HepG2 (cell line): ENCODE measurements around the gene VARS1. TPM values are rescaled to one million over a fixed set of nuclear protein-coding genes. Genes with fewer than 3 reads are reported as not detected.

Experiments used
- BRD4 ChIP-seq: sonication (generic); formaldehyde crosslinking; IDR thresholded peaks from 2 replicates; pipeline ENCODE4 v1.4.0; 2020; ENCODE audit warnings: missing genetic modification reagents
- CCAR2 ChIP-seq: fragments of 200-400 bp; formaldehyde crosslinking; optimal IDR thresholded peaks from 2 replicates; pipeline ENCODE3; 2018; ENCODE audit warnings: low read depth, mild to moderate bottlenecking, low read length, moderate library complexity
- CENPX ChIP-seq: sonication (generic); formaldehyde crosslinking; IDR thresholded peaks from 2 replicates; pipeline ENCODE4 v1.9.0; 2021; ENCODE audit warnings: mild to moderate bottlenecking, missing genetic modification reagents, moderate library complexity
- E2F2 ChIP-seq: sonication (generic); formaldehyde crosslinking; IDR thresholded peaks from 2 replicates; pipeline ENCODE4 v1.4.0; 2020; ENCODE audit warnings: missing genetic modification reagents, borderline replicate concordance
- EEA1 ChIP-seq: sonication (generic); formaldehyde crosslinking; IDR thresholded peaks from 2 replicates; pipeline ENCODE4 v1.5.1; 2020; ENCODE audit warnings: mild to moderate bottlenecking, missing genetic modification reagents, borderline replicate concordance
- EP300 ChIP-seq, 3 experiments: sonication (generic) in 1 of 3; formaldehyde crosslinking in 1 of 3; IDR thresholded peaks; 2 replicates each; pipeline versions ENCODE4 v1.5.1 to v1.6.1; 2011 to 2020; ENCODE audit warnings: low read depth in 2 of 3, low read length in 2 of 3, borderline replicate concordance in 1 of 3, improper control_type of control experiment in 1 of 3, mild to moderate bottlenecking in 1 of 3, missing genetic modification reagents in 1 of 3, moderate library complexity in 1 of 3
- FOSL2 ChIP-seq: sonication (generic); formaldehyde crosslinking; IDR thresholded peaks from 2 replicates; pipeline ENCODE4 v1.4.0; 2020; ENCODE audit warnings: missing genetic modification reagents
- HOMEZ ChIP-seq: IDR thresholded peaks from 2 replicates; pipeline ENCODE4 v1.6.1; 2016; ENCODE audit warnings: low read depth
- MLLT10 ChIP-seq: sonication (generic); formaldehyde crosslinking; IDR thresholded peaks from 2 replicates; pipeline ENCODE4 v1.4.0; 2020; ENCODE audit warnings: missing genetic modification reagents
- NFE2 ChIP-seq: sonication (generic); formaldehyde crosslinking; IDR thresholded peaks from 2 replicates; pipeline ENCODE4 v1.4.0; 2020; ENCODE audit warnings: missing genetic modification reagents
- NFIB ChIP-seq: sonication (generic); formaldehyde crosslinking; IDR thresholded peaks from 2 replicates; pipeline ENCODE4 v1.9.0; 2021; ENCODE audit warnings: missing genetic modification reagents, mild to moderate bottlenecking, borderline replicate concordance
- NFYC ChIP-seq: IDR thresholded peaks from 2 replicates; pipeline ENCODE4 v1.6.1; 2016; ENCODE audit warnings: missing genetic modification reagents, missing compliant biosample characterization
- RBFOX2 ChIP-seq: fragments of 200-400 bp; formaldehyde crosslinking; IDR thresholded peaks from 2 replicates; pipeline ENCODE4 v1.6.1; 2017; ENCODE audit warnings: low read depth, mild to moderate bottlenecking, low read length
- SALL1 ChIP-seq: sonication (generic); formaldehyde crosslinking; IDR thresholded peaks from 2 replicates; pipeline ENCODE4 v1.8.0; 2022; ENCODE audit warnings: mild to moderate bottlenecking, missing genetic modification reagents
- SOX5 ChIP-seq: IDR thresholded peaks from 2 replicates; pipeline ENCODE4 v1.6.1; 2016; ENCODE audit warnings: borderline replicate concordance
- TCF7L2 ChIP-seq: IDR thresholded peaks from 2 replicates; pipeline ENCODE4 v1.6.1; 2011; ENCODE audit warnings: mild to moderate bottlenecking, low read depth, low read length, moderate library complexity
- TFE3 ChIP-seq: IDR thresholded peaks from 2 replicates; pipeline ENCODE4 v1.6.1; 2016
- TP53 ChIP-seq: sonication (generic); formaldehyde crosslinking; conservative IDR thresholded peaks from 2 replicates; pipeline ENCODE4 v1.4.0; 2020; ENCODE audit warnings: missing genetic modification reagents
- U2AF2 ChIP-seq: fragments of 200-400 bp; formaldehyde crosslinking; IDR thresholded peaks from 2 replicates; pipeline ENCODE4 v1.6.1; 2017; ENCODE audit warnings: low read depth, mild to moderate bottlenecking, low read length
- ZNF546 ChIP-seq: sonication (generic); formaldehyde crosslinking; conservative IDR thresholded peaks from 2 replicates; pipeline ENCODE4 v1.8.1; 2023; ENCODE audit warnings: mild to moderate bottlenecking, missing genetic modification reagents
- ZNF615 ChIP-seq: sonication (generic); formaldehyde crosslinking; IDR thresholded peaks from 2 replicates; pipeline ENCODE4 v1.5.0; 2020; ENCODE audit warnings: mild to moderate bottlenecking, missing genetic modification reagents, borderline replicate concordance
- ZNF639 ChIP-seq: conservative IDR thresholded peaks from 2 replicates; pipeline ENCODE4 v1.6.1; 2018; ENCODE audit warnings: missing genetic modification reagents
- polyA plus RNA-seq, 8 experiments: library from polyadenylated mRNA; depleted of rRNA in 3 of 8; stranded (reverse) in 7 of 8; unstranded in 1 of 8; fragments of >200 nt; fragmentation: Illumina TruSeq in 4 of 8; extraction: Trizol in 4 of 8; gene quantifications; 2 replicates each; pipeline versions ENCODE4 v1.2.1 to v1.2.3, GENCODE V29; 2011 to 2016; ENCODE audit warnings: low read depth in 4 of 8, missing spikeins in 1 of 8, mixed read lengths in 1 of 8; ENCODE audit not compliant: insufficient read depth in 1 of 8
- total RNA-seq, 5 experiments: library from RNA; depleted of rRNA; stranded (reverse); fragments of >200 nt; fragmentation: Illumina TruSeq; extraction: Trizol; gene quantifications; 2 replicates each; pipeline ENCODE4 v1.2.3, GENCODE V29; 2016; ENCODE audit warnings: low read depth in 1 of 5

The VARS1 gene
- total and polyA plus RNA-seq, 2 of the 13 experiments (the other 11 are each of a cell fraction or from before 2014, with no cell fraction given) = 14.7 to 56.1 TPM

- TF ChIP-seq TP53 = no peak
- TF ChIP-seq HOMEZ = 0 out of 2 replicates have a peak, but pooled peaks have one; percentile 7
- TF ChIP-seq ZNF639 (CRISPR knock-in tag) = no peak
- no peak for TF ChIP-seq E2F2 (CRISPR knock-in tag)
- TF ChIP-seq NFIB (CRISPR knock-in tag) = no peak
- no peak for TF ChIP-seq ZNF546 (CRISPR knock-in tag)
- no peak for TF ChIP-seq NFE2
- no peak for TF ChIP-seq SALL1 (CRISPR knock-in tag)
- no peak for TF ChIP-seq TFE3 (CRISPR knock-in tag)
- TF ChIP-seq ZNF615 (CRISPR knock-in tag) = no peak
- no peak for TF ChIP-seq U2AF2
- no peak for TF ChIP-seq EEA1 (CRISPR knock-in tag)
- TF ChIP-seq RBFOX2 = no peak
- no peak for TF ChIP-seq NFYC (CRISPR knock-in tag)
- no peak for TF ChIP-seq MLLT10
- TF ChIP-seq BRD4 (CRISPR knock-in tag) = no peak
- no peak for TF ChIP-seq CENPX
- no peak for TF ChIP-seq FOSL2 (CRISPR knock-in tag)
- TF ChIP-seq CCAR2 = no peak
- TF ChIP-seq TCF7L2 = no peak
- TF ChIP-seq SOX5 (CRISPR knock-in tag) = peak; percentile 5; the same call in 1 of the 2 replicates
- TF ChIP-seq EP300 (IDR thresholded peaks at IDR 0.05; ENCODE audit: low read depth in 2 of 2, low read length in 2 of 2) = no peak
- TF ChIP-seq EP300 (CRISPR knock-in tag; IDR thresholded peaks at IDR 0.05; ENCODE audit: borderline replicate concordance) = no peak
These were observed 24.3 kb upstream of the VARS1 start (continued) for GRCh38 chr6:31819871-31820299.
